Measurements from ENCODE around the gene RNU2-1. TPM values are rescaled to one million over a fixed set of nuclear protein-coding genes. Genes with fewer than 3 reads are reported as not detected.
A peak's percentile ranks its signal among the peaks of the same experiment; 100 is the strongest.

Gene RNU2-1
- total and polyA plus RNA-seq, 2 of the 13 experiments (the other 11 are each of a cell fraction or from before 2014, with no cell fraction given): not detected

DNA sequence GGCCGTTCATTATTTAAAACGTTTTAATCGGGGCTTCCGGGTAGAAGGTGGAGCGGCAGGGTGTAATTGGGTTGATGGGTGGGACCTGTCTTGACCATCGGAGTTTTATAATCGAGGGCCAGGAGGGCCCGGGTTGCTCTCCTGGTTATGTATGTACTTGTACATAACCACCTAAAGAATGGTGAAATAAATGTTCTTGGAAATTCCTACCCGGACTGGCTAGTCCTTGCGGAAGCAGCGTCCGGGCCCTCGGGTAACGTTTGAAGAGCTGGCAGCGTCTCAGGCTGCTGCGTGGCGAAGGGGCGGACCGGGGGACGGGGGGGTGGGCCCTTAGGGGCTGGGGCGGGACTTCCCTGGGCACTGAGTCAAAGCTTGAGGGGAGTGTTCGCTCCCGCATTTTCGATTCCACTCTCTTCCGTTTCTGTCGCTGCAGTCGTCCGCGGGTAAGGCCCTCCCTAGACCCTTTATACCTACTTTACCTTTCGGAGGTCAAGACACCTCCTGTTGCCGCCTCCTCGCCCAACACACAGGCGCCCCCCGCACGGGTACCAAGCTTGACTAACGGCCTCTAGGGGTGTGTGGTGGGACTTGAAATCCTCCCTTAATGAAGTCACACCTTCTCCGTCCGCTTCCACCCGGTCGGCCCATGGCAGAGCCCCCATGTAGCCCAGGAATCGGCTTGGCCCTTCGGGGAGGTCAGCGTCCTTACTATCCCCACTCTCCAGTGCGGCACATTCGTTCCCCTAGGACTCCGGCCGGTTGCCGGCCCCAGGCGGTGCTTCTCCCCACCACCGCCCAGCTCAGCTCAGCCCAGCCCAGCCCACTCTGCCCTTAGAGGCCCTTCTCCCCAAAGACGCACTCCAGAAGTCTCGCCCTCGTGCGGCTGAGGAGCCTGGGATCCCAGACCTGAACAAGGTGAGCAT, 22.0 kb downstream of the RNU2-1 start, which contains the start of gene TMEM106A (continued):
- TF ChIP-seq HMG20B (CRISPR knock-in tag; conservative IDR thresholded peaks at IDR 0.05) (no peak), ETV5 (CRISPR knock-in tag; IDR thresholded peaks at IDR 0.05; ENCODE audit: borderline replicate concordance) (peak; percentile 18; the same call in 1 of the 2 replicates), PHB2 (IDR thresholded peaks at IDR 0.05; ENCODE audit: partially characterized antibody) (no peak), ZNF777 (CRISPR knock-in tag; IDR thresholded peaks at IDR 0.05) (no peak), GPN1 (CRISPR knock-in tag; IDR thresholded peaks at IDR 0.05; ENCODE audit: borderline replicate concordance) (no peak), AGO1 (IDR thresholded peaks at IDR 0.05; ENCODE audit: low read depth, low read length, poor library complexity, severe bottlenecking) (peak; percentile 75), ZSCAN22 (CRISPR knock-in tag; IDR thresholded peaks at IDR 0.05) (no peak), NCOA5 (CRISPR knock-in tag; IDR thresholded peaks at IDR 0.05) (no peak), ATM (IDR thresholded peaks at IDR 0.05; ENCODE audit: borderline replicate concordance) (no peak), ZNF781 (CRISPR knock-in tag; IDR thresholded peaks at IDR 0.05; ENCODE audit: borderline replicate concordance, not compliant biosample characterization) (peak; percentile 73), NR2C2 (CRISPR knock-in tag; IDR thresholded peaks at IDR 0.05; ENCODE audit: borderline replicate concordance) (0 out of 2 replicates have a peak, but pooled peaks have one; percentile 13), ZNF562 (CRISPR knock-in tag; IDR thresholded peaks at IDR 0.05; ENCODE audit: borderline replicate concordance) (no peak), ZFP82 (CRISPR knock-in tag; IDR thresholded peaks at IDR 0.05; ENCODE audit: borderline replicate concordance) (no peak), KDM6A (CRISPR knock-in tag; IDR thresholded peaks at IDR 0.05; ENCODE audit: low read depth) (no peak), MAZ (IDR thresholded peaks at IDR 0.05; ENCODE audit: borderline replicate concordance, low read depth, low read length) (no peak), MAZ (CRISPR knock-in tag; IDR thresholded peaks at IDR 0.05; ENCODE audit: low read depth) (peak; percentile 75), BRD4 (CRISPR knock-in tag; IDR thresholded peaks at IDR 0.05) (no peak), TCF7L2 (IDR thresholded peaks at IDR 0.05; ENCODE audit: low read depth, low read length) (no peak)
- TF ChIP-seq, protein P1, sequence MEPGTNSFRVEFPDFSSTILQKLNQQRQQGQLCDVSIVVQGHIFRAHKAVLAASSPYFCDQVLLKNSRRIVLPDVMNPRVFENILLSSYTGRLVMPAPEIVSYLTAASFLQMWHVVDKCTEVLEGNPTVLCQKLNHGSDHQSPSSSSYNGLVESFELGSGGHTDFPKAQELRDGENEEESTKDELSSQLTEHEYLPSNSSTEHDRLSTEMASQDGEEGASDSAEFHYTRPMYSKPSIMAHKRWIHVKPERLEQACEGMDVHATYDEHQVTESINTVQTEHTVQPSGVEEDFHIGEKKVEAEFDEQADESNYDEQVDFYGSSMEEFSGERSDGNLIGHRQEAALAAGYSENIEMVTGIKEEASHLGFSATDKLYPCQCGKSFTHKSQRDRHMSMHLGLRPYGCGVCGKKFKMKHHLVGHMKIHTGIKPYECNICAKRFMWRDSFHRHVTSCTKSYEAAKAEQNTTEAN (CRISPR knock-in tag; conservative IDR thresholded peaks at IDR 0.05): 0 out of 2 replicates have a peak, but pooled peaks have one; percentile 27
- TF ChIP-seq, protein P2, sequence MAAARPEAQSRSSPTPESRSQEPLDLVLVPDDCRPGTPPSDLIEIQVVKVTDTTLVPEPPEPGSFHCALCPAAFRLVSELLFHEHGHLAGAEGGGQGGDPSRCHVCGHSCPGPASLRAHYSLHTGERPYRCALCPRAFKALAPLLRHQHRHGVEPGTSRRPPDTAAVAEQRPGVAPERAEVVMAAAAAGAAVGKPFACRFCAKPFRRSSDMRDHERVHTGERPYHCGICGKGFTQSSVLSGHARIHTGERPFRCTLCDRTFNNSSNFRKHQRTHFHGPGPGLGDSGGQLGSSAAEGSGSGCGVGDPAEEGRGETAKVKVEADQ (CRISPR knock-in tag; IDR thresholded peaks at IDR 0.05; ENCODE audit: borderline replicate concordance): no peak
- TF ChIP-seq, protein P3, sequence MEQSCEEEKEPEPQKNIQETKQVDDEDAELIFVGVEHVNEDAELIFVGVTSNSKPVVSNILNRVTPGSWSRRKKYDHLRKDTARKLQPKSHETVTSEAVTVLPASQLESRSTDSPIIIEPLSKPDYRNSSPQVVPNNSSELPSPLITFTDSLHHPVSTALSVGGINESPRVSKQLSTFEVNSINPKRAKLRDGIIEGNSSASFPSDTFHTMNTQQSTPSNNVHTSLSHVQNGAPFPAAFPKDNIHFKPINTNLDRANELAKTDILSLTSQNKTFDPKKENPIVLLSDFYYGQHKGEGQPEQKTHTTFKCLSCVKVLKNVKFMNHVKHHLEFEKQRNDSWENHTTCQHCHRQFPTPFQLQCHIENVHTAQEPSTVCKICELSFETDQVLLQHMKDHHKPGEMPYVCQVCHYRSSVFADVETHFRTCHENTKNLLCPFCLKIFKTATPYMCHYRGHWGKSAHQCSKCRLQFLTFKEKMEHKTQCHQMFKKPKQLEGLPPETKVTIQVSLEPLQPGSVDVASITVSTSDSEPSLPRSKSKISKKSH (CRISPR knock-in tag; IDR thresholded peaks at IDR 0.05; ENCODE audit: borderline replicate concordance): peak; percentile 91; the same call in 1 of the 2 replicates
